DMS79 (cell line): ENCODE results near the gene RFX8.
"Not testable (repeated sequence)": the region's sequence is repeated elsewhere in the genome, so short reads cannot be mapped to it uniquely, and the experiment has no call there.

Experiments used
- DNase-seq: peaks from one replicate; lab custom pipeline; 2025; lab: John Stamatoyannopoulos, UW

Gene RFX8

DNA sequence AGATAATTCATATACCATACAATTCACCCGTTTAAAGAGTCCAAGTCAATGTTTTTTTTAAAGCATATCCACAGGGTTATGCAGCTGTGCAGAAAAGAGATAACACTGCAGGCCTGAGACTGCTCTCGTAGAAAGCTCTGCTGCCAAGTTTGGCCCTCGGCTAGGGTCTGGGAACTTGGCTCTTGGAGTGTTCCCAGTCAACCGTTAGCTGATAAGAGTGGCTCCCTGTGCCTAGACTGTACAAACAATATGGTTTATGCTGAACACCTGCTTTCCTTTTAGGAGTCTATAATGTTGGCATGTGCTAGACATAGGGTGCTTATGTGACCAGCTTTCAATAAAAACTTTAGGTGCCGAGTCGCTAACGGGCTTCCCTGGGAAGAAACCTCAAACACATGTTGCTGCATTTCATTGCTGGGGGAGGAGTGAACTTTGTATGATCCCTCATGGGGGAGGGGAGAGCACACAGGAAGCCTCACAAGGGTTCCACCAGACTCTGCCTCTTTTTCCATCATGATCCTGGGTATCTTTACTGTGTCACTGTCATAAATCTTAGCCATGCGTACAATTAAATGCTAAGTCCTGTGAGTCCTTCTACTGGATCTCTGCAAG, 34.7 kb downstream of the RFX8 start:
- no peak for DNase-seq

DNA sequence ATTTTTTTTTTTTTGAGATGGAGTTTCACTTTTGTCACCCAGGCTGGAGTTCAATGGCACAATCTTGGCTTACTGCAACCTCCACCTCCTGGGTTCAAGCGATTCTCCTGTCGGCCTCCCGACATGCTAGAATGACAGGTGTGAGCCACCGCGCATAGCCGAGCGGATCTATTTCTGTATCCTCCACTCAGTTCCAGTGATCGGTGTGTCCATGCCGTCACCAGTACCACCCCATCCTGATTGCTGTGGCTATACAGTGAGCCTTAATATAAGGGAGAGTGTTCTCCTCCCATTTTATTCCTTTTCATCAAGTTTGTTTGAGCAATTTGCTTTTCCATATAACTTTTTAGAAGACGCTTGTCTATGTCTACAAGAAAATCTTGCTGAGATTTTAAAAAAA, 35.2 kb downstream of the RFX8 start:
- DNase-seq = no peak

DNA sequence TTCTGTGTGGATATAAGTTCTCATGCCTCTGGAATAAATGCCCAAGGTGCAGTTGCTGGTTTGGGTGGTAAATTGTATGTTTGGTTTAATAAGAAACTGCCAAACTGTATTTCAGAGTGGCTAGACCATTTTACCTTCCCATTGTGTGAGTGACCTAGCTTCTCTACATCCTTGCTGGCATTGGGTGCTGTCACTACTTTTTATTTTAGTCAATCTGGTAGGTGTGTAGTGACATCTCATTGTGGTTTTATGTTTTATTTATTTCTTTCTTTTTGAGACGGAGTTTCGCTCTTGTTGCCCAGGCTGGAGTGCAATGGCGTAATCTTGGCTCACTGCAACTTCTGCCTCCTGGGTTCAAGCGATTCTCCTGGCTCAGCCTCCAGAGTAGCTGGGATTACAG, 36.4 kb downstream of the RFX8 start:
- DNase-seq = not testable (repeated sequence)

DNA sequence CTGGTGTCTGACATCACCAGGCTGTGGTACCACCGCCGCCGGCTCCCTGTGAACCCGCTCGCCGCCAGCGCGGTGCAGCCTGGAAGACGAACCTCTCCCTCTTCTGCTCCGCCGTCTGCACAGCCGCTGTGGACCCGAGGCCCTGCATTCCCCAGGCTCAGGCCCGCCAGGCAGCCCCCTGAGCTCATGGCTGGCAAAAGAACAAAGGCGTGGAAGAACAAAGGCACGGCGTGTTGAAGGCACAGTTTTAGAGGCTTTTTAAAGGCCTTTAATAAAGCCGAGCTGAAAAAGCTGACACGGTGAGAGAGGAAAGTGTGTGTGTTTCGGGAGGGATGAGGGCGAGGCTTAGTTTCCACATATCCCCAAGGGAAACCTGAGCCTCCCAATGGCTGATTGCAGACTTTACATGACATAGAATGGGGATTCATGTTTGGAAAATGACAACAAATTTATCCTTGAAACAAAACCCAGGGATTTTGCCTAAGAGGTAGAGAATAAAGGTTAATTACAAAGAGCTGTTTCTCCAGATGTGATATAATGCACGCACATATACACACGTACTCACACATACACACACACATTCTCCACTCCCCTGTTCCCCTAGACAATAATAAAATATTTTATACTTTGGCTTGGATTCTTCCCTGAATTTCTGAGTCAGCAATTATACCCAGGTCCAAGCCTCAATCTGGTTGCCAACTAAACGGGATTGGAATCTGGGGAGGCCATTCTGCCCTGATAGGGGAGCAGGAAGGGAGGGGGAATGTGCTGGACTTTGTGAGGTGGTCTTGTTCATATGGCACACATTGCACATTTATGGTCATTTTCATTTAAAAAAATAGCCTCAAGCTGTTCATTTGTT, 39.7 kb downstream of the RFX8 start:
- no peak for DNase-seq

DNA sequence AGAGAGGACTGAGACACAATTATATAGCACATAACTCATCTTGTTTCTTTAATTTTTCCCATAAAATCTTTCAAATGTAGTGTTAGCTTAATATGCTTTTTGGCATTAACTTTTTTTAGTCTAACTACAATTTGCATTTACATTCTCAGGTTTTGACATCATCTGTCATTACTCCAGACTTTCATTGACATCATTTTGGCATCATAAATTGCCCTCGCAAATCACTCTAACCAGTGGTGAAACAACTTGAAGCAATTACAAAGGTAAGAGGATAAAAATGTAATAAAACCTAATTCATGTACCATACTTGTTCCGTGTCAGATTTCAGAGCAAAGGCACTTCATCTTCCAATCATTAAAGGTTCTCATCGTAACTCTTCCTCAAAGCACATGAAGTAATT, 41.4 kb downstream of the RFX8 start:
- no peak for DNase-seq

DNA sequence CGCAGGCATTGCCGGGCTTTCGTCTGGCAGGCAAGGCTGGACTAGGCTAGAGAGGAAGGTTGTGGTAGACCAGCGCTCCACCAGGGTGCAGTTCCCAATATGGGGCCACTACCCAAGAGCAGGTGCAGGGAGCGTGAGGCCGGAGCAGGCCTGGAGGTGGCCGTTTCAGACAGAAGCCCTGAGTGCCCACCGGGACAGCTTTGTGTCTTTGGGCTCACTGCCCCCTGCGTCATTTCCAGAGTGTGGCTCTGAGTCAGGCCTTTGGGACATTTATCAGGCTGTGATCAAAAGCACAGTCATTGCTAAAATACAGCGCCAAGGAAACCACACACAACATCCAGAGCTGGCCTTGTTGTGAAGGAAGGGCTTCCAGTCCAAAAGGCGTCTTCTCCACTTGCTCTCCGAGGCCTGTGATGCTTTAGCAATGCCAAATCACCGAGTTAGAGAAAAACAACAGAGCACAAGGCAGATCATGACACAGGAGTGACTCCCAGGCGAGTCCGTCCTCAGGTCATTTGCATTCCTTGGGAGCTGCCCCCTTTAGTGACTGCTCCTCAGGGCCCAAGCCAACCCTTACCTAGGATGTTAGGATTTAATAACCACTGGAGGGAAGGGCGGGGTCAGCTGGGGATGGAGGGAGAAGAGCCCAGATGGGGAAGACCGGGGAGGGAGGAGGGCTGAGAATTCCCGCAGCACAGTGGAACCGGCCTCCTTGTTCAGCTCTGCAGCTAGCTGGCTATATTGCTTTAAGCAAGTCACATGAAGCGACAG, 42.3 kb downstream of the RFX8 start:
- no peak for DNase-seq

DNA sequence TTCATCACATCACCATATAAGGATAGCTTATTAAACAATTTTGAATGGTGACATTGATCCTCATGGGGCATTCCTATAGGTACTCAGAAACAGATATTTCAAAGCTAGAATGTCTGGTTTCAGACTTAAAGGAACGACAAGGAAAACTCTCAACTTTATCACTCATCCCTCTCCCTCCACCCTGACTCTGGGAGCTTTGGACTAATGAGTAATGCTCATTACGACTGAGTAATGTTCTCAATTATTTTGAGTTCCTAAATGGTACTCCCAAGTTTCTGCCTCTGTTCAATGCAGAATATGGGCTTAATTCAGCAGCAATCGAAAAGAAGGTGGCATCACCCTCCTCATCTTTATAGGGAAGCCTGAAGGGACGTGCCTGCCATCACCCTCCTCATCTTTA, 43.4 kb downstream of the RFX8 start:
- DNase-seq = no peak

DNA sequence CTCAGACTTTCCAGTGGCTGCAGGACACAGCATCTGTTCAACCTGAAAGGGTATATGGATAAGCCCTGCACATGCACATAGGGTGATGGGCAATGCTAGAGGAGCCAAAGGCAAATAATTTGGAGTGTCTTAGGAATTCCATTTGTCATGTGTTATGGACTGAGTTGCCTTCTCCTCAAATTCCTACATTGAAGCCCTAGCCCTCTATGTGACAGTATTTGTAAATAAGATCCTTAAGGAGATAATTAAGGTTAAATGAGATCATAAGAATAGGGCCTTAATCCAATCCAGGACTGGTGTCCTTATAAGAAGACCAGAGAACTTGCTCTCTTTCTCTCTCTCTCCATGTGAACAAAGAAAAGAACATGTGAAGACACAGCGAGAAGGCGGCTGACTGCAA, 44.8 kb downstream of the RFX8 start:
- DNase-seq = no peak

DNA sequence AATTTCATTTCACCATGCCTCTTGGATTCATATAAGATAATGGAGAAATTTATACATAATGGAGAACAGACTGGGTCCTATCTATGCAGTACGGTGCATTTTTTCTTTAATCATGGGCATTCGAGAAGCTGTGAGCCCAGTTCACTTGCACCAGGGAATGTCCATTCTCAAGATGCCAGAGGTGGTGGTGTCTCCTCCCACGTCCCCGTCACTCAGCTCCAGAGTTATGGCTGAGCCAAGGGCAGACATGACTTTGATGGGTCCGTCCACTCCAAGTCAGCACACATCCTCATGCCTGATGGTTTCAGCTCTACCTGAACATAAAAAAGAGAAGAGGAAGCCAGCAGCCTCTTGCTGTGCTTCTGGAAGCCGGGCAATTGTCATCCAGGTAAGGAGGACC, 45.5 kb downstream of the RFX8 start:
- no peak for DNase-seq

DNA sequence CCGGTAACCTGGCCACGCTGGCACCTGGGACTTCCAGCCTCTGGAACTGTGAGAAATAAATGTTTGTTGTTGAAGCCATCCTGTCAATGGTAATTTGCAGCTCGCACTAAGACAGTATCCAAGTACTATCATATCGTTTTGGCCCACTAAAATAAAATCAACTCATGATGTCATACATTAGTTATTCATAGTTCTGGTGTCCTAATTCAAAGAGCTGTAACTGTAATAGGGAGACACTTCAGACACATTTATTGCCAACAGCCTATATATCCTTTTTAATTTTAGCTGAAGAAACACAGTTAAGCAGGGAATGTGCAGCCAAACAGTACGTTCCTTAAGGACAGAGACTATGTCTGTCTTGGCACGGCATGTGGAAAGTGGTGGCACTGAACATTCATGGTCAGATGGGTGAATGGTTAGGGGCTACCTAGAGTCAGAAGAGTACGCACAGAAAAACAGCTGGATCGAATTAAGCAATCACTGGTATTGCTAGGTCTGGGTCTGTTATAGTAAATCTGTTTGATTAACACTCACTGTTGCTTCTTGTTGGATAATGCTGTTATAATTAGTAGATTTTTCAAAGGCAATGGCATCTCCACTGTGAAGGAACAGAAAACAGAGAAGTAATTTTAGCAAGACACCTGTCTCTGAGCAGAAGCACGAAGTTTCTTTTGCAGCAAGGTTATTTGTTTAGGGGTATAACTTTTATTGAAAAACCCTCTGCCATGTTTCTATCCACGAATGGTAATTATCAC, 46.3 kb downstream of the RFX8 start:
- DNase-seq = no peak

DNA sequence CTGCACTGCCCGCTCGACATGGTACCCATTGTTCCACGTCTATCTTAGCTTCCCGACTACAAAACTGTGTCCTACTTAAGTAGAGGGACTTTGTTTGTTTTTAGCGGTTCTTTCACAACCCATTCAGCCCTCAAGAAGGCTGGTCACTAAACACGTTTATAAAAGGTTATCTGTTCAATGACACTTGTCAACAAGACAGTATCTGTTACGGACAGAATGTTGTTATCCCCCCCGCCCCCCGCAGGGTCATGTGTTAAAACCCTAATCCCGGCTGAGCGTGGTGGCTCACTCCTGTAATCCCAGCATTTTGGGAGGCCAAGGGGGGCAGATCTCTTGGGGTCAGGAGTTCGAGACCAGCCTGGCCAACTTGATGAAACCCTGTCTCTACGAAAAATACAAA, 47.2 kb downstream of the RFX8 start:
- no peak for DNase-seq

DNA sequence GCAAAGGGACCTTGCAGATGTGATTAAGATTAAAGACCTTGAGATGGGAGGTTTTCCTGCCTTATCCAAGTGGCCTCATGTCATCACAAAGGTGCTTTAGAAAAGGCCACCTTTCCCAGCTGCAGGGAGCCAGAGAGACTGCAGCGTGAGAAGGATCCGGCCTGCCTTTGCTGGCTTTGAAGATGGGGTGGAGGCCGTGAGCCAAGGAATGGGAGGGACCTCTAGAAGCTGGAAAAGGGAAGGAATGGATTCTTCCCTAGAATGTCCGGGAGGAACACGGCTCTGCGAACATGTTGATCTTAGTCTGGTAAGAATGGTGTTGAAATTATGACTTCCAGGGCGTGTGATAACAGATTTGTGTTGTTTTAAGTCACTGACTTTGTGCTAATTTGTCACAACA, 47.7 kb downstream of the RFX8 start:
- DNase-seq = no peak

DNA sequence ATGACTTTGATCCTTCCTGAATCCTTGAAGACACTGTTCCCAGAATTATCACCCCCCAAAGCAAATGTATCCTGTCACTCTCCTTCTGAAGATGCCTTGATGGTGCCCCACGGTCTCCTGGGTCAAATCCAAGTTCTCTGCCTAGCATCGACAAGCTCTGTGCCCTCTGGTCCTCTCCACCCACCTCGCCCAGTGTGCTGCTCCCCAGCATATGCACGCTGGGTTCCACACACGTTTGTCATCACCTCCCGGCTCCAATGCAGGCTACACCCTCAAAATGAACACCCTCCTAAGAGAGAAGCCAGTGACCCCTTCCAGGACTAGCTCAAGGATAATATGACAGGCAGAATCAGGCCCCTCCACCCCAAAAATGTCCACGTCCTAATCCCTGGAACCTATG, 48.1 kb downstream of the RFX8 start:
- no peak for DNase-seq

DNA sequence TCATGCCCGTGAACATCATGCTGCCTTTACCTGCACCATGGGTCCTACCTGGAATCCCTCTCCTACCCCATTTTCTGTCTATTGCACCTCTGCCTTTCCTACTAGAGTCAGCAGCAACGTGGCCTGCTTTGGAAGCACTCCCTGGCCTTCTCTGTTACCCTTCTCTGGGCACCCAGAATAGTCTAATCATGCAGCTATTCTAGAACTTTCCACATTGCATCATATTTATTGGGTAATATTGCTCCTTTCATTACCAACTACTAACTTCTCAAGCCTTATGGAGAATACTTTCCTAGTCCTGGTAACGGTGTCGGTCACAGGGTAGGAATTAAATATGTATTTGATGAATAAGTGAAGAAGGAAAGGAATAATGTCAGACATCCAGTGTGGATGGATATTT, 54.3 kb downstream of the RFX8 start:
- no peak for DNase-seq

DNA sequence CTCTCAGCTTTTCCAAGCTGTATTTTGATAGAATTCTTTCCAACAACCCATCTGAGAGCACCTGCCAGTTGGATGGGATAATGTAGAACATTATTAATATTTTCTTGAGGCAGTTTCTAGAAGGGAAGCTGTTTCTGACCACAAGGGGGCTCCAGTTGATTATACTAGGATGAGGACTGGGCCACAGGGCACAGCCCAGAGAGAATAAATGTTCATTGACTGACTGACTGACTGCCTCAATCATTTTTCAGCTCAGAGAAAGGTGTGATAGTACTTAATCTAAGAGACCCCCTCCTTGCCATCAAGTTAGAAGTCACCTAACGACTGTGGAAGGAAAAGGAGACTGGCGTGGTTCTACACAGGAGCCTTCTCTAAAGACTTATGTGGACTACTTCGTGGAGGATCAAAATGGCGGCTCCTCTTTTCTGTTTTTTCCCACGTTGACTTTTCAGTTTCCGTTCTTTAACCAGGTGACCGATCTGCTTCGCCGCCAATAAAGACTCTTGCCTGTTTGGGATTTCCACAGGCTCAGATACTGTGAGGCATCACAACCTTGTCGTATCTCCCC, 55.7 kb downstream of the RFX8 start:
- DNase-seq = no peak

DNA sequence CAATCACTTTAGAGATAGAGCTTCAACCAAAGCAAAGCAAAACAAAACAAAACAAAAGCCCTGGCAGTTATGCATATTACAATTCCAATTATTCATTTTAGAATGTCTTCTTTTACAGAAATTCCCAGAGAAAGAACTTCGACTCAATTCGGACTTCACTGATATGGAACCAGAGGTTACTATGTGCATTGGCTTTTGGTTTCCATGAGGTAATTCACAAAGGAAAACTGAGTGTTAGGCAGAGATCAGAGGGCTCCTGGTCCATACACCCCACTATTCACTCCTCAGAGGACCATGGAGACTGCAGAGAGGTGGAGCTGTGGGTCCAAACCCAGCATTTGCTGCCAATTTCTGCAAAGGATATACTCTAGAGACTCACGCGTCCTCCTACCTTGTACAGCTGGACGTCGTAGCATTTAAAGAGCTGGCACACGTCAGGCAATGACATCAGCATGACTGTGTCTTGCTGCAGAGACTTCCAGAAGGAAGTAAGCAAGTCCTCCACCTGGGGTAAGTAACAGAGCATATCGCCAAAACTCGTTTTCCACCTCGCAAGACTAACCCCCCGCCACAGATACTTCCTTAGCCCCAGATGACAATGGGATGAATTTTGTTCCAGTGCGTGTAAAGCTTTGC, 56.3 kb downstream of the RFX8 start:
- no peak for DNase-seq

DNA sequence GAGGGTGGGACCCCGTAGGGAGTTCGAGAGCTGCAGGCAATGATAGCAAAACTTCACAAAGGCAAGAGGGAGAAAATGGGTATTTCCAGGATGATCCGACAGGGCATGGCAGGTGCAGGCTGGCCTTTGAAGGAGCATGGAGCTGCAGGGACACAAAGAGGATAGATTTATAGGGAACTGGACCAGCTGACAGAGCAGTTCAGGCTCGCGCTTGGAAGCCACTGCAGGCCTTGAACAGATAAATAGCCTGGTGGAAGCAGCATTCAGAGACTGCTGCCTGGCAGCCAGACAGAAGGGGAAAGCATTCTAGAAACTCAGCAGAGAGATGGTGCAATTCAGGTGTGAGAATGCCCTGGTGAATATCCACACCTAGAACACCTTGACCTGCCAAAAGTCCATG, 58.3 kb downstream of the RFX8 start:
- DNase-seq = no peak

DNA sequence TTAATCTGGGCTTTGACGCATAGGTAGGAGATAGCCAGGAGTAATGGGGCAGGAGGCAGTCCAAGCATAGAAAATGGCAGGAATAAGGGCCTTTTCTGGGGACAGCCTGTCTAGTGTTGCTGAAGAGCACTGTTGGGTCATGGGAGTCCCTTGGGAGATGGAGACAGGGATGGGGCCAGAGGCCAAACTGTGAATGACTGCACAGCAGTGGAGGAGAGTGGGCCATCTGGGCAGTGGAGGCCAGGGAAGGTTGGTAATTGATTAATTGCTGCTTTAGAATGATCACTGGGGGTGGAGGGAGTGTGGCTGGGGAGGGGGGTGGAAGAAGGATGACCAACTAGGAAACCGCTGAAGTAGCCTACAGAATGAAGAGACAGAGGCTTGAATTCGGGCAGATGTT, 59.0 kb downstream of the RFX8 start:
- DNase-seq = no peak

DNA sequence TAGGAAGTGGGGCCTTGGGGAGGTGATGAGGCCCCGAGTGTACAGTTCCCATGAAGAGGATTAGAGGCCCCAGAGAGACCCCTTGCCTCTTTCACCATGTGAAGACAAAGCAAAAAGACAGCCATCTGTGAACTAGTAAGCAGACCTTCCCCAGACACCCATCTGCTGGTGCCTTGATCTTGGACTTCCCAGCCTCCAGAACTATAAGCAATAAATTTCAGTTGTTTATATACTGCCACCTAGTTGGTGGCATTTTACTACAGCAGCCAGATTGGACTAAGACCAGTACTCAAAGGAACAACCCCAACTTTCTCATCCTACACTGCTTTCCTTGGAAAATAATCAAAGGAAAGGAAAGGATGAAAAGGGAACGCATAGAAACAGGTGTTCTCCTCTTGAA, 59.7 kb downstream of the RFX8 start:
- no peak for DNase-seq

DNA sequence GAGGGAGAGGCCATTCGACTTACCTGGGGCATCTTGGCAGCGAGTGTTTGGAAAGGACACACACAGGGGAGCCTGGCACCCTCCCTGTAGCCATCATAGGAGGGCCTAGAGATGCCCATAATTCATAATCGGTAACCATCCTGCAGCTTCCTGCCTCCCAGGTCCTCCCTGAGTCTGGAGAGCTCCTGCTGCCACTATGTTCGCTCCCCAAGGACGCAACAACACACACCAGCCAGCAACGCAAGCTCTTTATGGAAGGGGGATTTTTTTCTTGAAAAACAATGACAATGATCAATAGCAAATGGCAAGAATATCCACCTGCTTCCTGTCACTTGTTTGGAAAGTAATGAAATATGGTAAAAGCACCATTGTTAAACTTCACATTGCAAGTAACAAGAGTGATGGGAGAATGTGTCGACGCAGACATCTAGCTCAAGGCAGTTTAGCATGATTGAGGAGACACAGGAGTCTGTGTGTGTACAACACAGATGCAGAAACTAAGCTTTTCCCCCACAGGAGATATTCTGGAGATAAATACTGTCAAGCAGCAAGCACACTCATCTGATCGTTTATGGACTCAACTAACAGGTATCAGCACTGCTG, 62.7 kb downstream of the RFX8 start:
- no peak for DNase-seq

DNA sequence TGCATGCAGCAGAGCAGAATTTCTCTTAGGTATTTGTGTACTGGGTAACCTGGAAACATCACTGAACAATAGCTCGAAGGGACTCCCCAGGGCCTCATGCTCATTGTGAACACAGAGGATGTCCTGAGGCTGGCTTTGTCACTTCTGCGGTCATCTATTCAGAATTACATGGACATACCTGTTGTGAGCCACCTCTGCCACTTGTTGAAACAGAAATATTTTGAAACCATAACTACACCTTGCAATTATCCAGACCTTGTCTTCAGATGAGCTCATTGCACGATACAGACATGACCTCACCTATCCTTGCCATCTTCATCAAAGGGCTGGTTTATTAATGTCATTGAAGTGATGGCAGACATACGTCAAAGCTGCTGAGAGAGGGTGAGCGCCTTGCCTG, 64.2 kb downstream of the RFX8 start:
- DNase-seq = no peak
